Stimulated activated CD8-positive, alpha-beta memory T cell treated with anti-CD3 and anti-CD28 coated beads, Interleukin-4, amount 100 ng/mL, for 1 hour (primary cell): ENCODE measurements around the gene ADCY6.
"Not testable (repeated sequence)": the region's sequence is repeated elsewhere in the genome, so short reads cannot be mapped to it uniquely, and the experiment has no call there.

Source experiments
- DNase-seq, 2 donors: peaks; one replicate each; pipeline ENCODE4 v3.0.0-alpha.2; 2020; ENCODE audit warnings: low read depth in 2 of 2, low spot score in 1 of 2

Gene ADCY6

DNA sequence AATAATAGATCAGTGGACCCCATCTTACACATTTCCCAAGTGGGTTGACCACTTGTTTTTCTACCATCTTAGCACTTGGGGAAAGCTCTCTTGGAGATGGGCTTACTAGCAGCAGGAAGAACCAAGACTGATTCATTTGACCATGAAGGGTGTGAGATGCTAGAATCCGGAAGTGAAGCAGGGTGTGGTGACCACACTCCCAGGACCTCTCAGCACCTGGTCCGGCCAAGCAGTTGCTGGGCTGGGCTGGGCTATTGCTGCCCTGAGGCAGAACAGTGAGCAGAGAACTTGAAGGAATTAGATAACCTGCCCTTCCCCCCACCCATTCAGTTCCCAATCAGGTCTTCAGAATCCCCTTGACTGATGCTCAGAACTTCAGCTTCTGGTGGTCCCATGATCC, 24.4 kb downstream of the ADCY6 start:
- no peak for DNase-seq

DNA sequence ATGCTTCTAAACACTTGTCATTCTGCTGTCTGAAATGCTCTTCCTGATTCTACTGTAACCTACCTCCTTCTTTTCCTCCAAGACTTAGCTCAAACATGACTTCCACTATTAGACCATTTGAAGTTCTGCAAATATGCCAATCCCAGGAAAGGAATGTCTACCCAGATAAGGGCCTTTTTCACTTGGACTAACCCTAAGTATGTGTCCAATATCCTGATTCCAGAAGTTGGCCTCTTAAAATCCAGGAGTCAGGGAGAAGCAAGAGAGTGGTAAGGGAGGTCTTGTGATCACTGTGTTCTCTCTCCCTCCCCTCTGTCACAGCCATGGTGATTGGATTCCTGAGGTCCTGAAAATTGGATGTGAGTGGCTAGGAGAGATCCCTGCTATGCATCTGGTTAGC, 30.2 kb downstream of the ADCY6 start:
- DNase-seq: no peak

DNA sequence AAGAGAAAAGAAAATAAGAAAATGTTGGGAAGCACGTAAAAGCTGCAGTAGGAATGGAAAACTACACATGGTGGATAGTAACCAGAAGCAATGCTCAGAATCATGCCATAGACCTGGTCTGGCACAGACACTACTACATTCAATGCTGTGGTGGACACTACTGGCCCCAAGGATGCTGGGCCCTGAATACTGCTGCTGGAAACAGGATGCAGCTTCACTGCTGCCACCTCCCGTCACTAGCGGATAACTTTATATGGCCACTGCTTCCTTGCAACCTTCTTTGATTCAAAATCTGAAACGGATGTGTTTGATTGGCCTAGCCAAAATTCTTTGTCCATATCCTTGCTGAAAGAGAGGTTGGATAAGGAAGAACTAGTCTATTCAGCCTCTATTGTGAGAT, 30.7 kb downstream of the ADCY6 start:
- DNase-seq: no peak

DNA sequence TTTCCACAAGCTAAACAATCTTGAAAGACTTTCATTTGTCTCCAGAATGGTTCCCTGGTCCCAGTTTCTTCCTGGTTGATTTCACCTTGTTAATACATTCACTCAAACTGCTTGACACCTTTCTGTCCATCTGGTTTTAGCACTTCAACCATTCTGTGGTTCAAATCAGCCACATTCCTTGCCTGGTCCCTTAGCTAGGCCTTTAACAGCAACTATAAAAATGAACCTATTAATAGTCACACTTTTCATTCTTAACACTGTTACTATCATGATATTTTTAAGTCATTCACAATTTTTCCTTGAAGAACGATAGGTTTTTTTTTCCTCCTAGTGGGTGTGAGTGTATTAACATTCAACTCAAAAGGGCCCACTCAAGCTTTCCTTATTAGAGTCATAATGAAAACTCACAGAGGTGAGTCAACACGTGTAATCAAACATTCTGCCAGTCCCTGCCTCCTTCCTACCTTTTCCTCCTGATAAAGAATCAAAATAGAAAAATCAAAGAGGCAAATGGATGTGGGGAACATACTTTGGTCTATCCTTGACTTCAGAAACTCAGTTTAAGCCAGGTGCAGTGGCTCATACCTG, 38.0 kb downstream of the ADCY6 start:
- no peak for DNase-seq

DNA sequence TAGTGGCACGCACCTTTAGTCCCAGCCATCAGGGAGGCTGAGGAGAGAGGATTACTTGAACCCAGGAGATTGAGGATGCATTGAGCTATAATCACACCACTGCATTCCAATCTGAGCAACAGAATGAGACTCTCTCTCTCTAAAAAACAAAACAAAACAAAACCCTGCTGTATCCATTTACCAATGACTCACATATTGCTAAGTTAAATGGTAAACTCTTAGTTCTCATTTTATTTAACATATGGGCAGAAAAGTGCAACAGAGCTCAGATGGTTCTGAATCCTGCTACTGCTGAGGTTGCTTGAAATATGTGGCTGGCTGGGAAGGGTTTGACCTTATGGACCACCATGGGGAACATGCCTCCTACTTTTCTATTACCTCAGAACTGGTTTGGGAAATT, 38.7 kb downstream of the ADCY6 start:
- no peak for DNase-seq

DNA sequence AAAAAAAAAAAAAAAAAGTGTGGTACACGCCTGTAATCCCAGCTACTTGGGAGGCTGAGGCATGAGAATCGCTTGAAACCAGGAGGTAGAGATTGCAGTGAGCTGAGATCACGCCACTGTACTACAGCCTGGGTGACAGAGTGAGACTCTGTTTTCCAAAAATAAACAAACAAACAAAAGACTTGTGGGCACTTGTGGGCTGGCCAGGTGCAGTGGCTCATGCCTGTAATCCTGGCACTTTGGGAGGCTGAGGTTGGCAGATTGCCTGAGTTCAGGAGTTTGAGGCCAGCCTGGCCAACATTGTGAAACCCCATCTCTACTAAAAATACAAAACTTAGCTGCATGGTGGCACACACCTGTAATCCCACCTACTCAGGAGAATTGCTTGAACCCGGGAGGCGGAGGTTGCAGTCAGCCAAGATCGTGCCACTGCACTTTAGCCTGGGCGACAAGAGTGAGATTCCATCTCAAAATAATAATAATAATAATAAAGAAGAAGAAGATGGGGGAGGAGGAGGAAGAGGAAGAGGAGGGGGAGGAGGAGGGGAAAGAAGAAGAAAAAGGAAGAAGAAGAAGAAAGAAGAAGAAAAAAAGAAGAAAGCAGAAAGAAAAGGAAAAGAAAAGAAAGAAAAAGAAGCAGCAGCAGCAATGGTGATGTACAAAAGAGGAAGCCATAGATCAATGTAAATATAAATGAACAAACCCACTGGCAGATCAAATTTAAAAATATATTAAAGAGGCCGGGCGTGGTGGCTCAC, 44.5 kb downstream of the ADCY6 start:
- no peak for DNase-seq

DNA sequence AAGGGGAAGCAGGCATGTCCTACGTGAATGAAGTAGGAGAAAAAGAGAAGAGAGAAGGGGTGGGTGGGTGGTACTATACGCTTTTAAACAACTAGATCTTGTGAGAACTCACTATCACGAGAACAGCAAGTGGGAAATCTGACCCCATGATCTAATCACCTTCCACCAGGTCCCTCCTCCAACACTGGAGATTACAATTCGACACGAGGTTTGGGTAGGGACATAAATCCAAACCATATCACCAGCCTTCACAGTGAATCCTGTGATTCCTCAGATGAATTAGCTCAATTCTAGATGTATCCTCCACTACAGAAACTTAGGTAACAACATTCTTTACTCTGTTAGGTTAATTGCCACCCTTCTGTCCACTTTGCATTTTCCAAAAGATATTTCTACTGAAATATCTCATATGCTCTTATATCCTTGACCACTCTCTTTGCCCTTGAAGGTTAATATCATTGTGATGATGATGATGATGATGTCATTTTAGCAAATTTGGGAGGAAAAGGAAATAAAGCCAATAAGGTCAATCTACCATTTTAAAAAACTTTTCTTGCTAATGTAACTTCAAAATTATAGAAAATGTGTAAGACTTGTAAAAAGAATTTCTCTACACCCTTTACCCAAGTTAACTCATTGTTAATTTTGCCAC, 49.1 kb downstream of the ADCY6 start:
- DNase-seq: no peak

DNA sequence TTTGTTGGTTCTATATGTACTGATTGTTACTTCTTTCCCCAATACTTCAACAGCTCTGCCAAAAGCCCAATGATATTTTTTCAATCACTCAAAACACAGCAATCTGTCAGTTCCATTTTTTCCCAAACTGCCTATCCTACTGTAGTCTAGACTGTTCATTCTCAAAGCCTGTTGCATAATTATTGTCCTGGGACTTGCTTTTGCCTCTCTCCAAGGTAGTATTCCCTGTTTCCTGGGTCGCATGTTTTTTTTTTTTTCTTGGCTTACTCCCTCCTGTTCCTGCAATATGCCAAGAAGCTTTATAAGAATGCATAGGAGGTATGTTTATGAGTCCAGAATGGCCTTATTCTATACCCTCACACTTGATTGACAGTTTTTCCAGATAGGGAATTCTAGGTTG, 52.4 kb downstream of the ADCY6 start:
- DNase-seq: no peak

DNA sequence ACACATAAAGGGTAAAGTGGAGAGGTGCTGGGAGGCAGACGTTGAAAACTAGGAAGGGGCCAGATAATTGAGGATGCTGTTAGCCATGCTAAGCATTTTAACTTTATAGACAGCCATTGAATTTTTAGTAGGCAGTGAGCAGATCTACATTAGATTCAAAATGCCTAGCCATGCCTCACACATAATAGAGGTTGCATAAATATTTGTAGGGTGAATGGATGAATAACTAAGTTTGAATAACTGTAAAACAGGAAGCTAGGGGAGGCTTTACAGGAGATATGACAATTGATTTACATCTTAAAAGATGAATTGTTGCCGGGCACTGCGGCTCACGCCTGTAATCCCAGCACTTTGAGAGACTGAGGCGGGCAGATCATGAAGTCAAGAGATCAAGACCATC, 60.1 kb downstream of the ADCY6 start:
- no peak for DNase-seq

DNA sequence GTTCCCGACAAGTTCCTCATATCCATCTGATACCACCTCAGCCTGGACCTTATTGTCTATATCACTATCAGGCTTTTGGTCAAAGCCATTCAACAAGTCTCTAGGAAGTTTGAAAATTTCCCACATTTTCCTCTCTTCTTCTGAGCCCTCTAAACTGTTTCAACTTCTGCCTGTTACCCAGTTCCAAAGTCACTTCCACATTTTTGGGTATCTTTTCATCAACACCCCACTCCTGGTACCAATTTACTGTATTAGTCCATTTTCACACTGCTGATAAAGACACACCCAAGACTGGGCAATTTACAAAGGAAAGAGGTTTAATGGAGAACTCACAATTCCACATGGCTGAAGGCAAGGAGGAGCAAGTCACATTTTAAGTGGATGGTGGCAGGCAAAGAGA, 68.2 kb downstream of the ADCY6 start:
- DNase-seq: not testable (repeated sequence)

DNA sequence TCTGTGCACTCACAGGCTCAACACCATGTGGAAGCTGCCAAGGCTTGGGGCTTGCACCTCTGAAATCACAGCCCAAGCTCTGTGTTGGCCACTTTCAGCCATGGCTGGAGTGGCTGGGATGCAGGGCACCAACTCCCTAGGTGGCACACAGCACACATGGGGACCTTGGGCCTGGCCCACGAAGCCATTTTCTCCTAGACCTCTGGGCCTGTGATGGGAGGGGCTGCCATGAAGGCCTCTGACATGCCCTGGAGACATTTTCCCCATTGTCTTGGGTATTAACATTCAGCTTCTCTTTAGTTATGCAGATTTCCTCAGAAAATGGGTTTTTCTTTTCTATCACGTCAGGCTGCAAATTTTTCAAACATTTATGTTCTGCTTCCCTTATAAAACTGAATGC, 68.7 kb downstream of the ADCY6 start:
- DNase-seq: not testable (repeated sequence)

DNA sequence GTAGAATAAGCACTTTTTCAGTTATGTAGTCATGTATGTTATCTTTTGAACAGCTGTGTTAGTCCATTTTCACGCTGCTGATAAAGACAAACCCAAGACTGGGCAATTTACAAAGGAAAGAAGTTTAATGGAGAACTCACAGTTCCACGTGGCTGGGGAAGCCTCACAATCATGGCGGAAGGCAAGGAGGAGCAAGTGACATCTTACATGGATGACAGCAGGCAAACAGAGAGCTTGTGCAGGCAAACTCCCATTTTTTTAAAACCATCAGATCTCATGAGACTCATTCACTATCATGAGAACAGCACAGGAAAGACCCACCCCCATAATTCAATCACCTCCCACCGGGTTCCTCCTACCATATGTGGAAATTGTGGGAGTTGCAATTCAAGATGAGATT, 69.9 kb downstream of the ADCY6 start:
- not testable (repeated sequence) for DNase-seq

DNA sequence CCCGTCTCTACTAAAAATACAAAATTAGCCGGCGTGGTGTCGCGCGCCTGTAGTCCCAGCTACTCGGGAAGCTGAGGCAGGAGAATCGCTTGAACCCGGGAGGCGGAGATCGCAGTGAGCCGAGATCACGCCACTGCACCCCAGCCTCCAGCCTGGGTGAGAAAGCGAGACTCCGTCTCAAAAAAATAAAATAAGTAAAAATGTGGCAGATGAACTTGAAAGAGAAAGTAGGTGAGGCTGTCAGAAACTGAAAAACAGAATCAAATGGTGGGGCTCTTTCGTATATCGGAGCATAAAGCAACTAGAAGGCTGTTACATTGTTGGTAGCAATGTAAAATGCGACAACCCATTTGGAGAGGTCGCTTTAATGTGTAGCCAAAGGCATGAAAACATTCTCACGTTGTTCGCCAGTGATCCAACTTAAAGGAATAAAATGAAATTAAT, 71.6 kb downstream of the ADCY6 start:
- DNase-seq: no peak

DNA sequence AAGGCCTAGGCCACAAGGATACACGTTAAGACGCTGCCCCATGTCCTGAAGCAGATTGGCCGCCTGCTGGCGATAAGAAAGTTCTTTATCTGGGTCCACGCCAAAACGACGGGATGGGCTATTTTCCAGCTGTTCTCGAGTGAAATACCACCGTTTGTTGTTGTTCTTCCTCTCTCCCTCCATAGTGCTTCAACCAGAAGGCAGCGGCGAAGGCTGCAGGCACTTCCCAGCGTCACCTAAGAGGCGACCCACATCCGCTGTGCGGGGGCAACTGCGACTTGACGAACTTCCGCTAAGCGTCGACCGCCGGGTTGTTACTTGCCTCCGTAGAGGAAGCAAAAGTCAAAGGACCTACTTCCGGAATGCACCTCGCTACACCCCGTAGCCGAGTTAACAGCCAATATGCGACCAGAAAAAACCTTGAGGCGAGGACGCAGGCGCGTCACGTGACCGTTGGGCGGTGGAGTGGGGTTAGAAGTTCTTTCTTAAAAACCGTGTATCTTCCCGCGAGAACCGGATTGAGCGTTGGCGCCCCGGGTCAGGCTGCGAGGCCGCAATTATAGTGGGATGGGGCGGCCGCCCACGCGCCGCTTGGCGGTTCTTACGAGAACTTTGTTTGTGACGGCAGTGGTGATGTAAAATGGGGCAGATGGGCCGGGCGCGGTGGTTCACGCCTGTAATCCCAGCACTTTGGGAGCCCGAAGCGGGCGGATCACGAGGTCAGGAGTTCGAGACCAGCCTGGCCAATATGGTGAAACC, 72.2 kb downstream of the ADCY6 start, which contains the start of gene CCNT1:
CCNT1 (minus strand) TSS at position 215 of the 759 bp plus-strand sequence; CDS start at position 183, 32 bp downstream.
- peak; percentile 94 to 96 for DNase-seq
